ENCODE results near the gene AVP.
A peak's percentile ranks its signal among the peaks of the same experiment; 100 is the strongest.
"Not testable (repeated sequence)": the region's sequence is repeated elsewhere in the genome, so short reads cannot be mapped to it uniquely, and the experiment has no call there.

The AVP gene

GRCh38 chr20:3117839-3118379 is 33.4 kb upstream of the AVP start:
- TF ChIP-seq CTCF (IDR thresholded peaks at IDR 0.05; ENCODE audit: borderline replicate concordance, control extremely low read depth, extremely low read depth, insufficient read depth, missing control alignments) = peak; percentile 25

GRCh38 chr20:3116341-3116740 is 31.8 kb upstream of the AVP start:
- TF ChIP-seq CTCF (IDR thresholded peaks at IDR 0.05; ENCODE audit: borderline replicate concordance, control extremely low read depth, extremely low read depth, insufficient read depth, missing control alignments) = no peak
- in situ Hi-C loops (cut with MboI; ENCODE audit: low sequenced_read_pairs, unreplicated experiment) = no loop called here
- no peak for DNase-seq (ENCODE audit: low spot score)

More at GRCh38 chr20:3117839-3118379, 33.4 kb upstream of the AVP start:
- in situ Hi-C loops (cut with MboI; ENCODE audit: low sequenced_read_pairs, unreplicated experiment); DNase-seq (ENCODE audit: low spot score): not testable (repeated sequence)

- TF ChIP-seq CTCF (IDR thresholded peaks at IDR 0.05; ENCODE audit: borderline replicate concordance, control extremely low read depth, extremely low read depth, insufficient read depth, missing control alignments) = peak; percentile 55
- in situ Hi-C loops (cut with MboI; ENCODE audit: low sequenced_read_pairs, unreplicated experiment) = no loop called here
- peak; percentile 84 for DNase-seq (ENCODE audit: low spot score)
Measured at GRCh38 chr20:3115190-3116107, 30.9 kb upstream of the AVP start.

- DNase-seq (ENCODE audit: low spot score) = no peak
- in situ Hi-C loops (cut with MboI; ENCODE audit: low sequenced_read_pairs, unreplicated experiment) = no loop called here
- TF ChIP-seq CTCF (IDR thresholded peaks at IDR 0.05; ENCODE audit: borderline replicate concordance, control extremely low read depth, extremely low read depth, insufficient read depth, missing control alignments) = no peak
Measured at GRCh38 chr20:3111995-3112394, 27.5 kb upstream of the AVP start.

- in situ Hi-C loops (cut with MboI; ENCODE audit: low sequenced_read_pairs, unreplicated experiment) = no loop called here
- no peak for TF ChIP-seq CTCF (IDR thresholded peaks at IDR 0.05; ENCODE audit: borderline replicate concordance, control extremely low read depth, extremely low read depth, insufficient read depth, missing control alignments)
- DNase-seq (ENCODE audit: low spot score) = no peak
Measured at GRCh38 chr20:3111507-3111906, 27.0 kb upstream of the AVP start.

- in situ Hi-C loops (cut with MboI; ENCODE audit: low sequenced_read_pairs, unreplicated experiment) = no loop called here
- no peak for TF ChIP-seq CTCF (IDR thresholded peaks at IDR 0.05; ENCODE audit: borderline replicate concordance, control extremely low read depth, extremely low read depth, insufficient read depth, missing control alignments)
Measured at GRCh38 chr20:3109350-3110302, 25.1 kb upstream of the AVP start.

More at GRCh38 chr20:3109350-3110302, 25.1 kb upstream of the AVP start:
- no peak for DNase-seq (ENCODE audit: low spot score)
